HCT116 (cell line): ENCODE results near the gene BNIPL. TPM values are rescaled to one million over a fixed set of nuclear protein-coding genes. Genes with fewer than 3 reads are reported as not detected.

Source experiments
- ATAC-seq: fragments of 200-7000 bp; cut with Tn5 transposase; 2 replicates; pipeline ENCODE4 v1.9.1; 2020; ENCODE audit warnings: mild to moderate bottlenecking, moderate library complexity
- Bru-seq: library from RNA; stranded (reverse); fragments of 400-500 nt; gene quantifications from one replicate; lab custom pipeline; 2021; lab: Mats Ljungman, UMichigan
- BruChase-seq, 2 experiments: library from RNA; stranded (reverse); fragments of 400-500 nt; gene quantifications; one replicate each; lab custom pipeline; 2021; lab: Mats Ljungman, UMichigan
- BruUV-seq: library from RNA; stranded (reverse); fragments of 400-500 nt; replicated peaks from 2 replicates; lab custom pipeline; 2021; lab: Mats Ljungman, UMichigan
- CTCF ChIA-PET: fragments of 300-600 bp; sonication (Branson Sonifier 250); formaldehyde crosslinking; loops from one replicate; lab custom pipeline; 2021; ENCODE audit warnings: antibody characterized with exemption; lab: Charles Lee
- POLR2A ChIA-PET: fragments of 300-600, 350-600 bp; sonication (Branson Sonifier 250); formaldehyde crosslinking; loops from one replicate; lab custom pipeline; 2021; ENCODE audit warnings: antibody characterized with exemption; lab: Charles Lee
- RAD21 ChIA-PET, 2 experiments: fragments of 300-600 bp; sonication (Branson Sonifier 250); formaldehyde crosslinking; loops; one replicate each; lab custom pipeline; 2023; ENCODE audit warnings: low total read pairs in 2 of 2; ENCODE audit not compliant: uncharacterized antibody in 2 of 2, unreplicated experiment in 2 of 2, low non-redundant PET in 1 of 2; lab: Charles Lee
- DNase-seq: peaks from one replicate; pipeline ENCODE4 v3.0.0-alpha.2; 2010; ENCODE audit warnings: low read depth, low spot score
- H2AFZ ChIP-seq: fragments of 200-600 bp; shearing (Covaris generic), sonication (generic); 2 replicates; pipeline ENCODE4 v1.6.1; 2017; ENCODE audit warnings: low read depth, mixed run types, mixed read lengths, antibody characterized with exemption, low read length; ENCODE audit not compliant: poor library complexity, severe bottlenecking
- H3K27ac ChIP-seq: 2 replicates; pipeline ENCODE4 v1.5.1; 2012; ENCODE audit warnings: low read depth, low read length
- H3K27me3 ChIP-seq: fragments of 200-600 bp; sonication (generic); 2 replicates; pipeline ENCODE4 v1.6.1; 2016; ENCODE audit warnings: mixed run types, low read length, mixed read lengths; ENCODE audit not compliant: insufficient read depth
- H3K36me3 ChIP-seq, 2 experiments: fragments of 200-500 bp in 1 of 2; fragments of 200-600 bp in 1 of 2; sonication (Bioruptor generic) in 1 of 2; sonication (generic) in 1 of 2; 2 replicates each; pipeline versions ENCODE4 v1.5.1 to v1.6.1; 2014 to 2016; ENCODE audit warnings: low read length in 2 of 2, inconsistent platforms in 1 of 2, mixed read lengths in 1 of 2, mixed run types in 1 of 2; ENCODE audit not compliant: insufficient read depth in 2 of 2, control insufficient read depth in 1 of 2
- H3K4me1 ChIP-seq, 2 experiments: fragments of 200-600 bp in 1 of 2; sonication (generic) in 1 of 2; 2 replicates each; pipeline versions ENCODE4 v1.5.1 to v1.6.1; 2012 to 2017; ENCODE audit warnings: low read length in 2 of 2, inconsistent platforms in 1 of 2, mild to moderate bottlenecking in 1 of 2, mixed read lengths in 1 of 2, mixed run types in 1 of 2, moderate library complexity in 1 of 2; ENCODE audit not compliant: insufficient read depth in 2 of 2, control insufficient read depth in 1 of 2
- H3K4me2 ChIP-seq: fragments of 200-600 bp; sonication (generic); 2 replicates; pipeline ENCODE4 v1.6.1; 2017; ENCODE audit warnings: mixed run types, low read length, mixed read lengths
- H3K4me3 ChIP-seq, 2 experiments: fragments of 200-600 bp in 1 of 2; sonication (generic) in 1 of 2; replicated peaks in 1 of 2; 2 replicates each; pipeline ENCODE4 v1.5.1; 2011 to 2016; ENCODE audit warnings: low read length in 2 of 2, control low read depth in 1 of 2, low read depth in 1 of 2, mild to moderate bottlenecking in 1 of 2, mixed read lengths in 1 of 2, mixed run types in 1 of 2
- H3K79me2 ChIP-seq: fragments of 200-600 bp; sonication (generic); 2 replicates; pipeline ENCODE4 v1.6.1; 2017; ENCODE audit warnings: mild to moderate bottlenecking, mixed run types, low read length, moderate library complexity, mixed read lengths; ENCODE audit not compliant: insufficient read depth
- H3K9ac ChIP-seq: fragments of 200-600 bp; sonication (generic); 2 replicates; pipeline ENCODE4 v1.6.1; 2016; ENCODE audit warnings: low read length, mixed read lengths
- H3K9me2 ChIP-seq: fragments of 200-600 bp; sonication (generic), shearing (Covaris generic); 2 replicates; pipeline ENCODE4 v1.6.1; 2017; ENCODE audit warnings: mixed run types, mild to moderate bottlenecking, moderate library complexity; ENCODE audit not compliant: insufficient read depth
- H3K9me3 ChIP-seq, 2 experiments: fragments of 200-500 bp in 1 of 2; fragments of 200-600 bp in 1 of 2; sonication (Bioruptor generic) in 1 of 2; sonication (generic) in 1 of 2; 2 replicates each; pipeline ENCODE4 v1.6.1; 2014 to 2017; ENCODE audit warnings: low read length in 2 of 2, mixed read lengths in 2 of 2, inconsistent platforms in 1 of 2, low read depth in 1 of 2, mild to moderate bottlenecking in 1 of 2, mixed run types in 1 of 2, moderate library complexity in 1 of 2; ENCODE audit not compliant: control insufficient read depth in 1 of 2, insufficient read depth in 1 of 2
- H4K20me1 ChIP-seq: fragments of 200-600 bp; sonication (generic), shearing (Covaris generic); 2 replicates; pipeline ENCODE4 v1.6.1; 2017; ENCODE audit warnings: mixed run types, mild to moderate bottlenecking, moderate library complexity; ENCODE audit not compliant: insufficient read depth
- CEBPB ChIP-seq: IDR thresholded peaks from 2 replicates; pipeline ENCODE4 v1.6.1; 2012; ENCODE audit warnings: low read depth
- CTCF ChIP-seq, 3 experiments: fragments of 200-600 bp in 1 of 3; sonication (generic) in 1 of 3; IDR thresholded peaks in 2 of 3; conservative IDR thresholded peaks in 1 of 3; 2 replicates each; pipeline ENCODE4 v1.5.1; 2012 to 2017; ENCODE audit warnings: low read depth in 2 of 3, low read length in 2 of 3, antibody characterized with exemption in 1 of 3, borderline replicate concordance in 1 of 3, control low read depth in 1 of 3, mild to moderate bottlenecking in 1 of 3, mixed read lengths in 1 of 3, mixed run types in 1 of 3, moderate library complexity in 1 of 3; ENCODE audit not compliant: insufficient read depth in 1 of 3
- EGR1 ChIP-seq: IDR thresholded peaks from 2 replicates; pipeline ENCODE4 v1.6.1; 2012; ENCODE audit warnings: low read depth
- ELF1 ChIP-seq: IDR thresholded peaks from 2 replicates; pipeline ENCODE4 v1.6.1; 2012; ENCODE audit warnings: low read depth, borderline replicate concordance
- MAX ChIP-seq: IDR thresholded peaks from 2 replicates; pipeline ENCODE4 v1.6.1; 2012
- POLR2A ChIP-seq: IDR thresholded peaks from 2 replicates; pipeline ENCODE4 v1.7.0; 2011; ENCODE audit warnings: borderline replicate concordance; ENCODE audit not compliant: insufficient read depth, insufficient read length; ENCODE audit errors: extremely low read depth
- RAD21 ChIP-seq: IDR thresholded peaks from 2 replicates; pipeline ENCODE4 v1.6.1; 2012; ENCODE audit warnings: low read depth, mild to moderate bottlenecking
- ZBTB33 ChIP-seq: IDR thresholded peaks from 2 replicates; pipeline ENCODE4 v1.6.1; 2011; ENCODE audit warnings: mild to moderate bottlenecking, low read length, moderate library complexity; ENCODE audit not compliant: insufficient replicate concordance; ENCODE audit errors: extremely low read depth
- ZNF274 ChIP-seq: fragments of 200-500 bp; sonication (Bioruptor generic); IDR thresholded peaks from 2 replicates; pipeline ENCODE4 v1.6.1; 2014; ENCODE audit warnings: mild to moderate bottlenecking, low read depth, low read length, inconsistent platforms
- intact Hi-C: fragments of 100-400 bp; cut with micrococcal nuclease; formaldehyde crosslinking; loops from 2 replicates; pipeline ENCODE4 v1.10.0; 2022
- long read RNA-seq: library from polyadenylated mRNA; unstranded; transcript quantifications from one replicate; pipeline ENCODE4 v2.0.0, GENCODE V29; 2021; ENCODE audit not compliant: unreplicated experiment
- polyA plus RNA-seq: library from polyadenylated mRNA; unstranded; fragments of >200 nt; gene quantifications from 2 replicates; pipeline ENCODE4 v1.2.1, GENCODE V29; 2012; ENCODE audit warnings: missing spikeins
- total RNA-seq: library from RNA; stranded (reverse); gene quantifications from one replicate; pipeline ENCODE4 v1.2.1, GENCODE V29; 2021; ENCODE audit not compliant: unreplicated experiment

Gene BNIPL
- total RNA-seq, result 0.86 TPM
- polyA plus RNA-seq, result 0.82 and 0.85 TPM in 2 replicates
- percentile 36 among the genes with signal in this experiment for Bru-seq, nascent RNA
- BruChase-seq, experiment 1, labeled RNA remaining after a 6-hour chase, result percentile 58 among the genes with signal in this experiment
- percentile 47 among the genes with signal in this experiment for BruChase-seq, experiment 2, labeled RNA remaining after a 2-hour chase
- long read RNA-seq, result 0 reads

- ChIA-PET POLR2A (no interaction called here), RAD21 (no interaction called here), CTCF (no interaction called here)
- ATAC-seq, result peak; percentile 57; the same call in 1 of the 2 replicates
- peaks cover 5% of the 10 kb centered on the region in 2 experiments; a peak in 3 of 4 replicates for H3K4me1 ChIP-seq
- H2AFZ ChIP-seq, result no peak within 1 kb of the TSS
- no peaks in the 10 kb centered on the region for H3K9me3 ChIP-seq
- peaks cover 5 to 11% of the 10 kb centered on the region in 2 experiments; a peak in 3 of 4 replicates for H3K36me3 ChIP-seq
- BruUV-seq, result no TSS peak
- no peaks in the 10 kb centered on the region for H4K20me1 ChIP-seq
- no peak within 1 kb of the TSS for H3K27ac ChIP-seq
- intact Hi-C loops, result no loop called here
- H3K9ac ChIP-seq, result no peak within 1 kb of the TSS
- H3K79me2 ChIP-seq, result no peaks in the 10 kb centered on the region
- peak within 1 kb of the TSS; percentile 25; the same call in 1 of the 2 replicates for H3K4me2 ChIP-seq
- no peak for DNase-seq
- H3K27me3 ChIP-seq, result no peaks in the 10 kb centered on the region
- TF ChIP-seq ELF1 (no peak), EGR1 (peak; percentile 34; the same call in 1 of the 2 replicates)
- no peaks in the 10 kb centered on the region for H3K9me2 ChIP-seq
- no peak within 1 kb of the TSS for H3K4me3 ChIP-seq
Observed at GRCh38 chr1:151036356-151036755, at the start of gene BNIPL. Gene BNIPL, plus strand, starts transcription at chr1:151036586. Its CDS starts 140 bp downstream, at chr1:151036726.

GRCh38 chr1:150987924-150988323, 48.5 kb upstream of the BNIPL start:
- ChIA-PET RAD21 (no interaction called here), POLR2A (no interaction called here), CTCF (no interaction called here)
- Histone ChIP-seq H2AFZ (no peak overlapping the region), H3K79me2 (no peaks in the 10 kb centered on the region), H4K20me1 (no peaks in the 10 kb centered on the region), H3K4me3 (no peak overlapping the region), H3K27ac (no peak overlapping the region), H3K36me3 (no peaks in the 10 kb centered on the region), H3K4me2 (no peak overlapping the region), H3K27me3 (no peaks in the 10 kb centered on the region), H3K4me1 (peaks cover 19 to 23% of the 10 kb centered on the region in 2 experiments), H3K9me3 (no peaks in the 10 kb centered on the region), H3K9me2 (no peaks in the 10 kb centered on the region), H3K9ac (no peak overlapping the region)
- no TSS peak for BruUV-seq
- no peak for ATAC-seq
- DNase-seq, result no peak
- intact Hi-C loops, result no loop called here
- no peak for TF ChIP-seq CEBPB
- TF ChIP-seq MAX, result no peak
- no peak for TF ChIP-seq ZNF274
- no peak for TF ChIP-seq RAD21
- TF ChIP-seq POLR2A, result no peak
- TF ChIP-seq ZBTB33, result no peak
- no peak for TF ChIP-seq CTCF (IDR thresholded peaks at IDR 0.05 in 2 of 3, conservative IDR thresholded peaks at IDR 0.05 in 1 of 3; ENCODE audit: borderline replicate concordance in 1 of 3, insufficient read depth in 1 of 3, low read depth in 2 of 3, low read length in 2 of 3)
